Body of pancreas (tissue), 4 donors: Measurements from ENCODE around the gene IRAK4.

Experiments
- CTCF ChIP-seq, 7 experiments: fragments of 450-650 bp in 4 of 7; fragments of 200-600 bp in 3 of 7; sonication (generic) in 3 of 7; IDR thresholded peaks; one replicate each; pipeline ENCODE4 v1.5.1; 2016 to 2019; ENCODE audit warnings: antibody characterized with exemption in 7 of 7
- POLR2A ChIP-seq, 3 donors: fragments of 450-650 bp; IDR thresholded peaks; one replicate each; pipeline ENCODE4 v1.6.1; 2016; ENCODE audit warnings: antibody characterized with exemption in 3 of 3, mild to moderate bottlenecking in 2 of 3

GRCh38 chr12:43740511-43741100, 18.1 kb upstream of the IRAK4 start:
- TF ChIP-seq CTCF (IDR thresholded peaks at IDR 0.05) (no peak), POLR2A (IDR thresholded peaks at IDR 0.05) (no peak)
